HepG2 (cell line): ENCODE results near the gene MYO15A. TPM values are rescaled to one million over a fixed set of nuclear protein-coding genes. Genes with fewer than 3 reads are reported as not detected.
A peak's percentile ranks its signal among the peaks of the same experiment; 100 is the strongest.

Source experiments
- ATAC-seq: fragments of 200-7000 bp; cut with Tn5 transposase; 3 replicates; pipeline ENCODE4 v1.9.1; 2020; ENCODE audit warnings: mild to moderate bottlenecking, moderate library complexity
- BruUV-seq: library from RNA; stranded (reverse); fragments of 400-500 nt; replicated peaks from 2 replicates; lab custom pipeline; 2021; lab: Mats Ljungman, UMichigan
- CTCF ChIA-PET: fragments of 300-600 bp; formaldehyde crosslinking; extraction: SDS; loops from one replicate; lab custom pipeline; 2021; ENCODE audit warnings: low total read pairs, inconsistent platforms, low intra/inter-chr PET ratio; lab: Yijun Ruan, JAX
- POLR2A ChIA-PET: fragments of 350-600 bp; sonication (Branson Sonifier 250); formaldehyde crosslinking; loops from one replicate; lab custom pipeline; 2020; ENCODE audit warnings: antibody characterized with exemption, inconsistent platforms; lab: Yijun Ruan, JAX
- DNase-seq: peaks from one replicate; pipeline ENCODE4 v3.0.0-alpha.2; 2015; ENCODE audit warnings: low spot score
- FAIRE-seq: peaks from 3 replicates; lab custom pipeline; 2011; peaks lifted over from hg19 to GRCh38; lab: Jason Lieb, UNC
- H2AFZ ChIP-seq: one replicate; pipeline ENCODE4 v1.6.1; 2011; ENCODE audit warnings: low read length, inconsistent platforms
- H3K27ac ChIP-seq: fragments of 300-600 bp; 3 replicates; pipeline ENCODE4 v1.8.0; 2011; ENCODE audit warnings: mixed run types, mild to moderate bottlenecking, mixed read lengths, low read length, inconsistent platforms; ENCODE audit not compliant: insufficient read depth; ENCODE audit errors: extremely low read length
- H3K27me3 ChIP-seq, 2 experiments: fragments of 200-600 bp in 1 of 2; 2 replicates in 1 of 2; 3 replicates in 1 of 2; pipeline versions ENCODE4 v1.6.0 to v1.8.0; 2011; ENCODE audit warnings: low read length in 2 of 2, mild to moderate bottlenecking in 2 of 2, moderate library complexity in 2 of 2, inconsistent platforms in 1 of 2; ENCODE audit not compliant: insufficient read depth in 2 of 2, control insufficient read depth in 1 of 2
- H3K36me3 ChIP-seq, 2 experiments: fragments of 200-600 bp in 1 of 2; replicated peaks in 1 of 2; 2 replicates in 1 of 2; 3 replicates in 1 of 2; pipeline versions ENCODE4 v1.5.1 to v1.8.0; 2011; ENCODE audit warnings: low read length in 2 of 2, inconsistent platforms in 1 of 2; ENCODE audit not compliant: insufficient read depth in 2 of 2, control insufficient read depth in 1 of 2
- H3K4me1 ChIP-seq: 2 replicates; pipeline ENCODE4 v1.5.1; 2012; ENCODE audit warnings: low read length, inconsistent platforms; ENCODE audit not compliant: insufficient read depth
- H3K4me2 ChIP-seq: 2 replicates; pipeline ENCODE4 v1.6.0; 2011; ENCODE audit warnings: low read depth, low read length, inconsistent platforms
- H3K4me3 ChIP-seq, 3 experiments: fragments of 200-600 bp in 1 of 3; sonication (generic), shearing (Covaris generic) in 1 of 3; replicated peaks in 1 of 3; 2 replicates each; pipeline ENCODE4 v1.5.1; 2011 to 2016; ENCODE audit warnings: low read length in 3 of 3, inconsistent platforms in 2 of 3, low read depth in 2 of 3, mild to moderate bottlenecking in 2 of 3, control low read depth in 1 of 3, mixed read lengths in 1 of 3; ENCODE audit not compliant: insufficient read depth in 1 of 3
- H3K79me2 ChIP-seq: one replicate; pipeline ENCODE4 v1.6.1; 2011; ENCODE audit warnings: low read length, inconsistent platforms; ENCODE audit not compliant: insufficient read depth
- H3K9ac ChIP-seq: 2 replicates; pipeline ENCODE4 v1.6.0; 2011; ENCODE audit warnings: mild to moderate bottlenecking, low read depth, low read length, inconsistent platforms; ENCODE audit not compliant: insufficient read depth
- H3K9me3 ChIP-seq: 2 replicates; pipeline ENCODE4 v1.5.1; 2012; ENCODE audit warnings: mild to moderate bottlenecking, low read length
- H4K20me1 ChIP-seq: 2 replicates; pipeline ENCODE4 v1.6.0; 2011; ENCODE audit warnings: inconsistent platforms, mild to moderate bottlenecking, low read length, moderate library complexity; ENCODE audit not compliant: insufficient read depth
- AGO2 ChIP-seq: fragments of 200-400 bp; formaldehyde crosslinking; optimal IDR thresholded peaks from 2 replicates; pipeline ENCODE3; 2017; ENCODE audit warnings: mild to moderate bottlenecking, low read depth, low read length, moderate library complexity
- CHCHD3 ChIP-seq: sonication (generic); formaldehyde crosslinking; IDR thresholded peaks from 2 replicates; pipeline ENCODE4 v1.8.0; 2022; ENCODE audit warnings: mild to moderate bottlenecking, missing genetic modification reagents, moderate library complexity
- MATR3 ChIP-seq: sonication (generic); formaldehyde crosslinking; IDR thresholded peaks from 2 replicates; pipeline ENCODE4 v1.4.0; 2020; ENCODE audit warnings: missing genetic modification reagents
- NFIC ChIP-seq: IDR thresholded peaks from 2 replicates; pipeline ENCODE4 v1.6.1; 2012; ENCODE audit warnings: mild to moderate bottlenecking, low read length, inconsistent platforms
- NFKB2 ChIP-seq: sonication (generic); formaldehyde crosslinking; IDR thresholded peaks from 2 replicates; pipeline ENCODE4 v1.4.0; 2020; ENCODE audit warnings: missing genetic modification reagents, borderline replicate concordance
- RAD21 ChIP-seq: fragments of 450-650 bp; formaldehyde crosslinking; IDR thresholded peaks from 2 replicates; pipeline ENCODE4 v1.5.0; 2020; ENCODE audit warnings: mild to moderate bottlenecking
- SAP130 ChIP-seq: IDR thresholded peaks from 2 replicates; pipeline ENCODE4 v1.6.1; 2016; ENCODE audit warnings: low read depth
- SRSF4 ChIP-seq: fragments of 200-400 bp; formaldehyde crosslinking; IDR thresholded peaks from one replicate; pipeline ENCODE4 v1.6.1; 2018; ENCODE audit warnings: mild to moderate bottlenecking, low read depth, low read length, moderate library complexity; ENCODE audit not compliant: poor library complexity, severe bottlenecking
- ZFP91 ChIP-seq: sonication (generic); formaldehyde crosslinking; IDR thresholded peaks from 2 replicates; pipeline ENCODE4 v1.9.0; 2022; ENCODE audit warnings: missing genetic modification reagents, mild to moderate bottlenecking, borderline replicate concordance
- ZNF605 ChIP-seq: sonication (generic); formaldehyde crosslinking; IDR thresholded peaks from 2 replicates; pipeline ENCODE4 v1.8.0; 2022; ENCODE audit warnings: mild to moderate bottlenecking, missing genetic modification reagents
- whole genome bisulfite sequencing: methylation state at CpG from one replicate; pipeline ENCODE4 v1.1.6; 2017; ENCODE audit warnings: low lambda C conversion rate; 5-methylcytosine and 5-hydroxymethylcytosine counted together
- in situ Hi-C: cut with HindIII; loops from 2 replicates; pipeline ENCODE4 v1.10.0; 2017; ENCODE audit warnings: low pct_unique_long_range_greater_than_20kb; ENCODE audit not compliant: extremely low pct_ligation_motif_present
- intact Hi-C: fragments of 100-400 bp; cut with micrococcal nuclease; formaldehyde crosslinking; loops from one replicate; pipeline ENCODE4 v1.10.0; 2022; ENCODE audit not compliant: unreplicated experiment
- polyA plus RNA-seq, 8 experiments: library from polyadenylated mRNA; depleted of rRNA in 3 of 8; stranded (reverse) in 7 of 8; unstranded in 1 of 8; fragments of >200 nt; fragmentation: Illumina TruSeq in 4 of 8; extraction: Trizol in 4 of 8; gene quantifications; 2 replicates each; pipeline versions ENCODE4 v1.2.1 to v1.2.3, GENCODE V29; 2011 to 2016; ENCODE audit warnings: low read depth in 4 of 8, missing spikeins in 1 of 8, mixed read lengths in 1 of 8; ENCODE audit not compliant: insufficient read depth in 1 of 8
- total RNA-seq, 5 experiments: library from RNA; depleted of rRNA; stranded (reverse); fragments of >200 nt; fragmentation: Illumina TruSeq; extraction: Trizol; gene quantifications; 2 replicates each; pipeline ENCODE4 v1.2.3, GENCODE V29; 2016; ENCODE audit warnings: low read depth in 1 of 5
- TF ChIP-seq, protein P1 (sequence below): sonication (generic); formaldehyde crosslinking; IDR thresholded peaks from 2 replicates; pipeline ENCODE4 v1.5.0; 2020; ENCODE audit warnings: missing genetic modification reagents
- TF ChIP-seq, protein P2 (sequence below): sonication (generic); formaldehyde crosslinking; IDR thresholded peaks from 2 replicates; pipeline ENCODE4 v1.5.0; 2020; ENCODE audit warnings: mild to moderate bottlenecking, missing genetic modification reagents
- TF ChIP-seq, protein P3 (sequence below): sonication (generic); formaldehyde crosslinking; IDR thresholded peaks from 2 replicates; pipeline ENCODE4 v1.5.1; 2020; ENCODE audit warnings: mild to moderate bottlenecking, missing genetic modification reagents, moderate library complexity

Gene MYO15A
- total and polyA plus RNA-seq, 2 of the 13 experiments (the other 11 are each of a cell fraction or from before 2014, with no cell fraction given): 0.07 to 0.20 TPM

- TF ChIP-seq, protein P1, sequence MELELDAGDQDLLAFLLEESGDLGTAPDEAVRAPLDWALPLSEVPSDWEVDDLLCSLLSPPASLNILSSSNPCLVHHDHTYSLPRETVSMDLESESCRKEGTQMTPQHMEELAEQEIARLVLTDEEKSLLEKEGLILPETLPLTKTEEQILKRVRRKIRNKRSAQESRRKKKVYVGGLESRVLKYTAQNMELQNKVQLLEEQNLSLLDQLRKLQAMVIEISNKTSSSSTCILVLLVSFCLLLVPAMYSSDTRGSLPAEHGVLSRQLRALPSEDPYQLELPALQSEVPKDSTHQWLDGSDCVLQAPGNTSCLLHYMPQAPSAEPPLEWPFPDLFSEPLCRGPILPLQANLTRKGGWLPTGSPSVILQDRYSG (CRISPR knock-in tag): no peak
These were observed 30.9 kb downstream of the MYO15A start (continued) for GRCh38 chr17:18139498-18139897.

DNA sequence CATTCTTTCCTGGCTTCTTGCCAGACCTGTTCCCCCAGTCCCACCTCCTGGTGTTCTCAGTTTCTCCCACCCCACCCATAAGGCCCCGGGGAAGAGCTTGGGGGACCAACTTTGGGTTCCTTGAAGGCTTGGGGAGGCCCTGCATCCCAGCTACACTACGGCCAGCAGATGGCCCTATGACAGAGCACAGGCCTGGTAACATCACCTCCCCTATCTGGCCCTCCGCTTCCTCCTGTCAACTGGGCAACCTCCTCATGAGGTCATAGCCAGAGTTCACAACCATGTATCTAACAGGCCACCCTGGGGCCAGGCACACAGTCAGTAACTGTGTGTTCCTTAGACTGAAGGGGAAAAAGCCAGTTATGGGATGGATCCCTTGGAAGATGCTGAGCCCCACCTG, 31.4 kb downstream of the MYO15A start:
- ChIA-PET CTCF (no interaction called here), POLR2A (no interaction called here)
- Histone ChIP-seq H3K27ac (no peak overlapping the region), H3K27me3 (peaks cover 0 to 2% of the 10 kb centered on the region in 2 experiments; a peak in 1 of 5 replicates), H3K9me3 (no peaks in the 10 kb centered on the region), H3K4me1 (peaks cover 45% of the 10 kb centered on the region), H3K36me3 (no peaks in the 10 kb centered on the region), H3K4me2 (no peak overlapping the region), H4K20me1 (no peaks in the 10 kb centered on the region; the same call in 1 of the 2 replicates), H3K4me3 (no peak overlapping the region), H3K79me2 (no peaks in the 10 kb centered on the region), H3K9ac (no peak overlapping the region), H2AFZ (no peak overlapping the region)
- intact Hi-C loops: no loop called here
- ATAC-seq: peak; percentile 51
- BruUV-seq: no TSS peak
- peak; percentile 39 for DNase-seq
- FAIRE-seq: peak; percentile 42
- in situ Hi-C loops: no loop called here
- 24% methylated on average over 3 of the region's 3 CpGs for WGBS
- TF ChIP-seq CHCHD3 (no peak), RAD21 (CRISPR knock-in tag) (0 out of 2 replicates have a peak, but pooled peaks have one; percentile 8), MATR3 (no peak), SAP130 (CRISPR knock-in tag) (peak; percentile 47), SRSF4 (no peak), AGO2 (no peak), NFIC (no peak), ZNF605 (CRISPR knock-in tag) (no peak), ZFP91 (CRISPR knock-in tag) (peak; percentile 44; the same call in 1 of the 2 replicates), NFKB2 (CRISPR knock-in tag) (0 out of 2 replicates have a peak, but pooled peaks have one; percentile 9)
- TF ChIP-seq, protein P2, sequence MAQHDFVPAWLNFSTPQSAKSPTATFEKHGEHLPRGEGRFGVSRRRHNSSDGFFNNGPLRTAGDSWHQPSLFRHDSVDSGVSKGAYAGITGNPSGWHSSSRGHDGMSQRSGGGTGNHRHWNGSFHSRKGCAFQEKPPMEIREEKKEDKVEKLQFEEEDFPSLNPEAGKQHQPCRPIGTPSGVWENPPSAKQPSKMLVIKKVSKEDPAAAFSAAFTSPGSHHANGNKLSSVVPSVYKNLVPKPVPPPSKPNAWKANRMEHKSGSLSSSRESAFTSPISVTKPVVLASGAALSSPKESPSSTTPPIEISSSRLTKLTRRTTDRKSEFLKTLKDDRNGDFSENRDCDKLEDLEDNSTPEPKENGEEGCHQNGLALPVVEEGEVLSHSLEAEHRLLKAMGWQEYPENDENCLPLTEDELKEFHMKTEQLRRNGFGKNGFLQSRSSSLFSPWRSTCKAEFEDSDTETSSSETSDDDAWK (CRISPR knock-in tag): no peak
- TF ChIP-seq, protein P3, sequence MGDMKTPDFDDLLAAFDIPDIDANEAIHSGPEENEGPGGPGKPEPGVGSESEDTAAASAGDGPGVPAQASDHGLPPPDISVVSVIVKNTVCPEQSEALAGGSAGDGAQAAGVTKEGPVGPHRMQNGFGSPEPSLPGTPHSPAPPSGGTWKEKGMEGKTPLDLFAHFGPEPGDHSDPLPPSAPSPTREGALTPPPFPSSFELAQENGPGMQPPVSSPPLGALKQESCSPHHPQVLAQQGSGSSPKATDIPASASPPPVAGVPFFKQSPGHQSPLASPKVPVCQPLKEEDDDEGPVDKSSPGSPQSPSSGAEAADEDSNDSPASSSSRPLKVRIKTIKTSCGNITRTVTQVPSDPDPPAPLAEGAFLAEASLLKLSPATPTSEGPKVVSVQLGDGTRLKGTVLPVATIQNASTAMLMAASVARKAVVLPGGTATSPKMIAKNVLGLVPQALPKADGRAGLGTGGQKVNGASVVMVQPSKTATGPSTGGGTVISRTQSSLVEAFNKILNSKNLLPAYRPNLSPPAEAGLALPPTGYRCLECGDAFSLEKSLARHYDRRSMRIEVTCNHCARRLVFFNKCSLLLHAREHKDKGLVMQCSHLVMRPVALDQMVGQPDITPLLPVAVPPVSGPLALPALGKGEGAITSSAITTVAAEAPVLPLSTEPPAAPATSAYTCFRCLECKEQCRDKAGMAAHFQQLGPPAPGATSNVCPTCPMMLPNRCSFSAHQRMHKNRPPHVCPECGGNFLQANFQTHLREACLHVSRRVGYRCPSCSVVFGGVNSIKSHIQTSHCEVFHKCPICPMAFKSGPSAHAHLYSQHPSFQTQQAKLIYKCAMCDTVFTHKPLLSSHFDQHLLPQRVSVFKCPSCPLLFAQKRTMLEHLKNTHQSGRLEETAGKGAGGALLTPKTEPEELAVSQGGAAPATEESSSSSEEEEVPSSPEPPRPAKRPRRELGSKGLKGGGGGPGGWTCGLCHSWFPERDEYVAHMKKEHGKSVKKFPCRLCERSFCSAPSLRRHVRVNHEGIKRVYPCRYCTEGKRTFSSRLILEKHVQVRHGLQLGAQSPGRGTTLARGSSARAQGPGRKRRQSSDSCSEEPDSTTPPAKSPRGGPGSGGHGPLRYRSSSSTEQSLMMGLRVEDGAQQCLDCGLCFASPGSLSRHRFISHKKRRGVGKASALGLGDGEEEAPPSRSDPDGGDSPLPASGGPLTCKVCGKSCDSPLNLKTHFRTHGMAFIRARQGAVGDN (CRISPR knock-in tag): peak; percentile 26
